ENCODE results near the gene CLDN17.
A peak's percentile ranks its signal among the peaks of the same experiment; 100 is the strongest.

DNA sequence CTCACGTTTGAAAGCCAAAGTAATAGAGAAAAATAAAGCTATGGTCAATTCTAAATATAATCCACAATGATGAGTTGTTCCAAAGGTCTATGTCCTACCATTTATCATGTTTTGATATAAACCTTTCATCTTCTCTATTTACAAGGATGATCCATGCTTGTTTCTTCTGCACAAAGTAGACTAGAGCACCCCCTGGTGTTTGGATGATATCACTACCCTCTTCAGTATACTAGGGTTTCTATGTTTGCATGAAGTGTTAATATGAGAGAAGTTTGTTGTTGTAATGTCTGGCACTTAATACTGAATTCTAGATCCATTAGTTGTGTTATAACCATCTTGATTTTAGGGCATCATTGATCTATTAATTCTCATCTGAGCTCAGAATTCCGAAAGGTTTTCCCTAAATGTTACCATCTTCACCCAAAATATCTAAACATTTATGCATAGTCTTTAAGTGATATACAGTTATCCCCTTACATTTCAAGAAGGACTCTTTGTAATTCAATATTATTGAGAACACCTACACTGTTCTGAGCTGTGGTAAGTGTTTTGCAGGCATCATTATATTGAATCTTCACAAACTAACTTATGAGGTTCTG is 28.2 kb upstream of the CLDN17 start:
- TF ChIP-seq, protein P1, sequence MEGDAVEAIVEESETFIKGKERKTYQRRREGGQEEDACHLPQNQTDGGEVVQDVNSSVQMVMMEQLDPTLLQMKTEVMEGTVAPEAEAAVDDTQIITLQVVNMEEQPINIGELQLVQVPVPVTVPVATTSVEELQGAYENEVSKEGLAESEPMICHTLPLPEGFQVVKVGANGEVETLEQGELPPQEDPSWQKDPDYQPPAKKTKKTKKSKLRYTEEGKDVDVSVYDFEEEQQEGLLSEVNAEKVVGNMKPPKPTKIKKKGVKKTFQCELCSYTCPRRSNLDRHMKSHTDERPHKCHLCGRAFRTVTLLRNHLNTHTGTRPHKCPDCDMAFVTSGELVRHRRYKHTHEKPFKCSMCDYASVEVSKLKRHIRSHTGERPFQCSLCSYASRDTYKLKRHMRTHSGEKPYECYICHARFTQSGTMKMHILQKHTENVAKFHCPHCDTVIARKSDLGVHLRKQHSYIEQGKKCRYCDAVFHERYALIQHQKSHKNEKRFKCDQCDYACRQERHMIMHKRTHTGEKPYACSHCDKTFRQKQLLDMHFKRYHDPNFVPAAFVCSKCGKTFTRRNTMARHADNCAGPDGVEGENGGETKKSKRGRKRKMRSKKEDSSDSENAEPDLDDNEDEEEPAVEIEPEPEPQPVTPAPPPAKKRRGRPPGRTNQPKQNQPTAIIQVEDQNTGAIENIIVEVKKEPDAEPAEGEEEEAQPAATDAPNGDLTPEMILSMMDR (IDR thresholded peaks at IDR 0.05) = peak in 3 of 5 experiments; percentile 17 to 25 (median 24)
- no peak for TF ChIP-seq POLR2A (IDR thresholded peaks at IDR 0.05)

Data from tibial nerve (tissue), 3 donors.